ENCODE data around the gene SCRN1. TPM values are rescaled to one million over a fixed set of nuclear protein-coding genes. Genes with fewer than 3 reads are reported as not detected.
A peak's percentile ranks its signal among the peaks of the same experiment; 100 is the strongest.
"Not testable (repeated sequence)": the region's sequence is repeated elsewhere in the genome, so short reads cannot be mapped to it uniquely, and the experiment has no call there.

Gene SCRN1
- total and polyA plus RNA-seq, 2 donors from 2014 or later = 22.2 to 85.6 TPM

DNA sequence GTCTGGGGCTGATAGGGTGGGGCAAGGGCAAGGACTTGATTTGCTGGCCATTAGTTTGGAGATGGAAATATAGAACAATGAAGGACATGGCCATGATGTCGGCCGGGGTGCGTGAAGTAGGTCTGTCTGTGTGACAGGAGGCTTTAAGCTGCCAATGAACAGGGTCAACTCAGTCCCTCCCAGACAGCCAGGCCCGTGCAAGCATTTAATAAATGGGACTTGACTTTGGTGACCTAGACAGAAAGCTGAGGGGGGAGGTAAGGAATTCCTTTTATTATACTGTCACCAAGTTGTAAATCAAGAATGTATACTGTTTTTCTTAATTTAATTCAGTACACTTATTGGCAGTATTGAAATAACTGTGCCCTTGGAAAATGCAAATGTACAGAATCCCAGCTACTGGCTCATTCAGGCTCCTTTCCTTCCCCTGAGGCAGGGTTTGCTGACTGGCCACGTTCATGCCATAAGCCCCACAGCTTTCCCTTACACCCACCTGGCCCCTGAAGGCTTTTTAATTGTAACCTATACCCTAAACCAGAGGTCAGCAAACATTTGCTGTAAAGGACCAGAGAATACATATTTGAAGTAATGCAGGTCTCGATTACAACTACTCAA, 96.1 kb downstream of the SCRN1 start:
- Histone ChIP-seq H3K27ac (ENCODE audit: low read depth in 2 of 2, low read length in 2 of 2) (no peak overlapping the region), H3K4me3 (ENCODE audit: low read length in 3 of 3) (no peak overlapping the region), H3K4me1 (ENCODE audit: control insufficient read depth in 2 of 3, insufficient read depth in 2 of 3, low read depth in 1 of 3, low read length in 3 of 3) (no peaks in the 10 kb centered on the region), H3K9me3 (ENCODE audit: control insufficient read depth in 2 of 3, insufficient read depth in 1 of 3, low read length in 3 of 3) (no peaks in the 10 kb centered on the region), H3K9ac (ENCODE audit: low read length in 3 of 3) (no peak overlapping the region), H3K27me3 (ENCODE audit: control insufficient read depth, insufficient read depth, low read length) (no peaks in the 10 kb centered on the region), H3K36me3 (ENCODE audit: control insufficient read depth in 2 of 3, insufficient read depth in 3 of 3, low read length in 3 of 3) (peaks cover 0 to 3% (median 0%) of the 10 kb centered on the region in 3 donors)
- DNase-seq = peak in 2 of 5 donors; percentile 7 to 27
- TF ChIP-seq, protein P1, sequence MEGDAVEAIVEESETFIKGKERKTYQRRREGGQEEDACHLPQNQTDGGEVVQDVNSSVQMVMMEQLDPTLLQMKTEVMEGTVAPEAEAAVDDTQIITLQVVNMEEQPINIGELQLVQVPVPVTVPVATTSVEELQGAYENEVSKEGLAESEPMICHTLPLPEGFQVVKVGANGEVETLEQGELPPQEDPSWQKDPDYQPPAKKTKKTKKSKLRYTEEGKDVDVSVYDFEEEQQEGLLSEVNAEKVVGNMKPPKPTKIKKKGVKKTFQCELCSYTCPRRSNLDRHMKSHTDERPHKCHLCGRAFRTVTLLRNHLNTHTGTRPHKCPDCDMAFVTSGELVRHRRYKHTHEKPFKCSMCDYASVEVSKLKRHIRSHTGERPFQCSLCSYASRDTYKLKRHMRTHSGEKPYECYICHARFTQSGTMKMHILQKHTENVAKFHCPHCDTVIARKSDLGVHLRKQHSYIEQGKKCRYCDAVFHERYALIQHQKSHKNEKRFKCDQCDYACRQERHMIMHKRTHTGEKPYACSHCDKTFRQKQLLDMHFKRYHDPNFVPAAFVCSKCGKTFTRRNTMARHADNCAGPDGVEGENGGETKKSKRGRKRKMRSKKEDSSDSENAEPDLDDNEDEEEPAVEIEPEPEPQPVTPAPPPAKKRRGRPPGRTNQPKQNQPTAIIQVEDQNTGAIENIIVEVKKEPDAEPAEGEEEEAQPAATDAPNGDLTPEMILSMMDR (IDR thresholded peaks at IDR 0.05; ENCODE audit: borderline replicate concordance, extremely low read depth, insufficient read depth) = no peak
- intact Hi-C loops (cut with DNase I) = no loop called here
- FAIRE-seq = no peak

DNA sequence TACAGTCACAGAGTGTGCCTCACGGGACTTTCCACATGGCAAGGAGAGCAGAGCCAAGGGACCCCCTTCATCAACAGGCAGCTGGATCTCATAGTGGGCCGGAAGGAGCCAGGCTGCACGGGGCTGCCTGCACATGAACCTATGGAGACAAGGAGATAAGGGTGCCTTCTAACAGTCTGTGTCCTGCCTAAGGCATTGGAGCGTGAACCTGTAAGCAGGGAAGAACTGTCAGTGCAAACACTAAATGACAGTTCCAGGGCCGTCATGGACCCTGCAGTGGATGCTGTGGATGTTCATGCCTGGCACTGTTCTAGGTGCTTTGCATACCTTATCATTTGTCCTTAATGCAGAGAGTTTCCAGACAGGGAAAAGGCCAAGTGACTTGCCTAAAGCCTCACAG, 97.4 kb downstream of the SCRN1 start:
- no peak for FAIRE-seq

DNA sequence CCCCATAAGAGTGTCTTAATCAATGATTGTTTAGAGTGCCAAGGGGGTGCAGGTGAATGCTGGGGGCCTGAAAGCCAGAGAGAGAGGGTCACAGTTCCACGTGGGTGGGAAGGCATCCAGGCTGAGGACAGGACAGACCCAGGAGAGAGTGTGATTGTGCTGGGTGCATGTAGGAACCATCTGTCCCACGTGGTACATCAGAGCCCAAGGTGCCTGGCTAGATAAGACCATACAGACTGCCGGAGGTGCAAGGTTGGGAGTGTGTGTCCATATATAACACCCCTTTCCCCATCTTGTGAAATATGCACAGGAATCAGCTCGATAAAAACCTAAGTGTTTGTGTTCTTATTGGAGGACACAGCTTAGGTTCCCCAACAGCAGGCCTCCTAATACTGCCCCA, 97.8 kb downstream of the SCRN1 start:
- H3K4me3 ChIP-seq (ENCODE audit: low read length in 3 of 3) = no peak overlapping the region
- H3K27ac ChIP-seq (ENCODE audit: low read depth in 2 of 2, low read length in 2 of 2) = no peak overlapping the region
- H3K27me3 ChIP-seq (ENCODE audit: control insufficient read depth, insufficient read depth, low read length) = no peaks in the 10 kb centered on the region
- FAIRE-seq (no peak), DNase-seq (no peak)
- H3K36me3 ChIP-seq (ENCODE audit: control insufficient read depth in 2 of 3, insufficient read depth in 3 of 3, low read length in 3 of 3) = peaks cover 0 to 3% (median 0%) of the 10 kb centered on the region in 3 donors
- no peak overlapping the region for H3K9ac ChIP-seq (ENCODE audit: low read length in 3 of 3)
- TF ChIP-seq, protein P1 (IDR thresholded peaks at IDR 0.05; ENCODE audit: borderline replicate concordance, extremely low read depth, insufficient read depth) = no peak
- no peaks in the 10 kb centered on the region for H3K9me3 ChIP-seq (ENCODE audit: control insufficient read depth in 2 of 3, insufficient read depth in 1 of 3, low read length in 3 of 3)
- intact Hi-C loops (cut with DNase I) = no loop called here
- H3K4me1 ChIP-seq (ENCODE audit: control insufficient read depth in 2 of 3, insufficient read depth in 2 of 3, low read depth in 1 of 3, low read length in 3 of 3) = no peaks in the 10 kb centered on the region

More for the DNA sequence above, 97.4 kb downstream of the SCRN1 start:
- Histone ChIP-seq H3K36me3 (ENCODE audit: control insufficient read depth in 2 of 3, insufficient read depth in 3 of 3, low read length in 3 of 3) (peaks cover 0 to 3% (median 0%) of the 10 kb centered on the region in 3 donors), H3K9ac (ENCODE audit: low read length in 3 of 3) (no peak overlapping the region), H3K27me3 (ENCODE audit: control insufficient read depth, insufficient read depth, low read length) (no peaks in the 10 kb centered on the region), H3K9me3 (ENCODE audit: control insufficient read depth in 2 of 3, insufficient read depth in 1 of 3, low read length in 3 of 3) (no peaks in the 10 kb centered on the region), H3K4me3 (ENCODE audit: low read length in 3 of 3) (no peak overlapping the region), H3K4me1 (ENCODE audit: control insufficient read depth in 2 of 3, insufficient read depth in 2 of 3, low read depth in 1 of 3, low read length in 3 of 3) (no peaks in the 10 kb centered on the region), H3K27ac (ENCODE audit: low read depth in 2 of 2, low read length in 2 of 2) (no peak overlapping the region)
- intact Hi-C loops (cut with DNase I) = no loop called here
- TF ChIP-seq, protein P1 (IDR thresholded peaks at IDR 0.05; ENCODE audit: borderline replicate concordance, extremely low read depth, insufficient read depth) = no peak
- DNase-seq = no peak

DNA sequence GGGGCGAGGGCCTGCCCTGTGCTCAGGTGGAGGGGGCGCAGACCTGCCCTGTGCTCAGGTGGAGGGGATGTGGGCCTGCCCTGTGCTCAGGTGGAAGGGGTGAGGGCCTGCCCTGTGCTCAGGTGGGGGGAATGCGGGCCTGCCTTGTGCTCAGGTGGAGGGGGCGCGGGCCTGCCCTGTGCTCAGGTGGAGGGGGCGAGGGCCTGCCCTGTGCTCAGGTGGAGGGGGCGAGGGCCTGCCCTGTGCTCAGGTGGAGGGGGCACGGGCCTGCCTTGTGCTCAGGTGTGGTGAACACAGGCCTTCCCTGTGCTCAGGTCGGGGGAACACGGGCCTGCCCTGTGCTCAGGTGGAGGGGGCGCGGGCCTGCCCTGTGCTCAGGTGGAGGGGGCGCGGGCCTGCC, 98.8 kb downstream of the SCRN1 start:
- H3K4me3 ChIP-seq (ENCODE audit: low read length in 3 of 3); H3K27ac ChIP-seq (ENCODE audit: low read depth in 2 of 2, low read length in 2 of 2); H3K9ac ChIP-seq (ENCODE audit: low read length in 3 of 3); H3K4me1 ChIP-seq (ENCODE audit: control insufficient read depth in 2 of 3, insufficient read depth in 2 of 3, low read depth in 1 of 3, low read length in 3 of 3); DNase-seq; intact Hi-C loops (cut with DNase I); H3K36me3 ChIP-seq (ENCODE audit: control insufficient read depth in 2 of 3, insufficient read depth in 3 of 3, low read length in 3 of 3); H3K27me3 ChIP-seq (ENCODE audit: control insufficient read depth, insufficient read depth, low read length); H3K9me3 ChIP-seq (ENCODE audit: control insufficient read depth in 2 of 3, insufficient read depth in 1 of 3, low read length in 3 of 3); FAIRE-seq: not testable (repeated sequence)

Measured in kidney (tissue), 14 donors.